ENCODE measurements around the gene AKT3.

The AKT3 gene

DNA sequence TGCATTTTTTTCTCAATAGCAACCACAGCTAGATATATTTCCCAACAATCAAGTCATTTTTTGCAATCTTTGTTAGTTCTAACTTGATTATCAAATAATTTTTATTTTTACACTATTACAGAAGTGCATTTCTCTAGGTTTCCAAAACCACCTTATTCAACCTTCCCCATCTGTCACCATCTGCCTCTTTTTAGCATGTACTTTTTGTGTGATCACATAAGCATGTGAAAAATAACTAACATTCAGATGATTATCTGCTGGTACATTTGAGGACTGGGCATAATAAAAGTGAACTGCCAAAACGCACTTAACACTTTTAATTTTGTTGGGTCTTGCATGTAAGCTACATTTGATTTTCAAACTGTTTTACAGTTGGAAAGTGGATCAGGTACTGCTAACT, 291.5 kb downstream of the AKT3 start:
- TF ChIP-seq, protein P1, sequence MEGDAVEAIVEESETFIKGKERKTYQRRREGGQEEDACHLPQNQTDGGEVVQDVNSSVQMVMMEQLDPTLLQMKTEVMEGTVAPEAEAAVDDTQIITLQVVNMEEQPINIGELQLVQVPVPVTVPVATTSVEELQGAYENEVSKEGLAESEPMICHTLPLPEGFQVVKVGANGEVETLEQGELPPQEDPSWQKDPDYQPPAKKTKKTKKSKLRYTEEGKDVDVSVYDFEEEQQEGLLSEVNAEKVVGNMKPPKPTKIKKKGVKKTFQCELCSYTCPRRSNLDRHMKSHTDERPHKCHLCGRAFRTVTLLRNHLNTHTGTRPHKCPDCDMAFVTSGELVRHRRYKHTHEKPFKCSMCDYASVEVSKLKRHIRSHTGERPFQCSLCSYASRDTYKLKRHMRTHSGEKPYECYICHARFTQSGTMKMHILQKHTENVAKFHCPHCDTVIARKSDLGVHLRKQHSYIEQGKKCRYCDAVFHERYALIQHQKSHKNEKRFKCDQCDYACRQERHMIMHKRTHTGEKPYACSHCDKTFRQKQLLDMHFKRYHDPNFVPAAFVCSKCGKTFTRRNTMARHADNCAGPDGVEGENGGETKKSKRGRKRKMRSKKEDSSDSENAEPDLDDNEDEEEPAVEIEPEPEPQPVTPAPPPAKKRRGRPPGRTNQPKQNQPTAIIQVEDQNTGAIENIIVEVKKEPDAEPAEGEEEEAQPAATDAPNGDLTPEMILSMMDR (IDR thresholded peaks at IDR 0.05; ENCODE audit: low read depth, low read length) = no peak
- Histone ChIP-seq H3K4me3 (ENCODE audit: low read depth, low read length) (no peak overlapping the region), H3K27ac (no peak overlapping the region), H3K36me3 (peaks cover 20% of the 10 kb centered on the region), H3K9me3 (ENCODE audit: severe bottlenecking) (peaks cover 5% of the 10 kb centered on the region), H3K27me3 (ENCODE audit: insufficient read depth, low read depth, severe bottlenecking) (no peaks in the 10 kb centered on the region)
- DNase-seq = no peak

GRCh38 chr1:243557866-243558265, 292.2 kb downstream of the AKT3 start:
- Histone ChIP-seq H3K27ac (no peak overlapping the region), H3K36me3 (peaks cover 18% of the 10 kb centered on the region), H3K4me3 (ENCODE audit: low read depth, low read length) (no peak overlapping the region), H3K9me3 (ENCODE audit: severe bottlenecking) (peaks cover 5% of the 10 kb centered on the region), H3K27me3 (ENCODE audit: insufficient read depth, low read depth, severe bottlenecking) (no peaks in the 10 kb centered on the region)
- no peak for DNase-seq
- TF ChIP-seq, protein P1 (IDR thresholded peaks at IDR 0.05; ENCODE audit: low read depth, low read length) = no peak

DNA sequence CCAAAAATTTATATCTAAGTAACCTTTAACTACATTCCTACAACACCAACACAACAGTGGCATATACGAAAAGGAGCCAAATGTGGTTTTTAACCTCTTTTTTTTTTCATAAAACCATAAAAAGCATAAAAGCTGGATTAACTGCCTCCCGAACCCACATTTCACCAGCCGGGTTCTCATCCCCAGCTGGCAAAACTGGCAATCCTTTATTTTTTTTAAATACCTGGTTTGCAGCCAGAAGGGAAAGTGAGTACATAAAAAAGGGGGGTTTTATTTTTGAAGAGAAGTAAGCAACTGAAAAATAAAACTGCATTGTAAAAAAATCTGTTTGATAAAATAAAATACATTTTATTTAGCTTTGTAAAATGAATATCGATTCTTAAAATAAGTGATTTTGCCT, 295.4 kb downstream of the AKT3 start:
- H3K27ac ChIP-seq = no peak overlapping the region
- no peaks in the 10 kb centered on the region for H3K27me3 ChIP-seq (ENCODE audit: insufficient read depth, low read depth, severe bottlenecking)
- DNase-seq = no peak
- H3K9me3 ChIP-seq (ENCODE audit: severe bottlenecking) = no peaks in the 10 kb centered on the region
- TF ChIP-seq, protein P1 (IDR thresholded peaks at IDR 0.05; ENCODE audit: low read depth, low read length) = no peak
- no peak overlapping the region for H3K4me3 ChIP-seq (ENCODE audit: low read depth, low read length)
- no peaks in the 10 kb centered on the region for H3K36me3 ChIP-seq

DNA sequence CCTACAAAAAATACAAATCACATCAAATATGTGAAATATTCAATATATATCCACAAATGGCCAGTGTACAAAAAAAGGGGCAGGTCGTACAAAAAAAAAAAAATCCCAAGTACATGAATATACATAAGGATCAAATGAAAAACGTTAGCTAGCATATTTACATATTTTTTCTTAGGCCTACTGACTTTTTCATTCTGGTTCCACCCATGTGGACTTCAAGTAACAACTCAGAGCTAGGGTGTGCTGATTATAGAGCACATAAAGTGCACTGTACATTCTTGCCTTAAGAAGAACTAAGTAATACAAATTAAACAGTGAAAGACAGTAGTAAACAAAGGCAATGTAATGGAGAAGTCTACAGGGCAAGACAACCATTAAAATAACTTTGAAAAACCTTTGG, 297.0 kb downstream of the AKT3 start:
- Histone ChIP-seq H3K36me3 (no peaks in the 10 kb centered on the region), H3K27me3 (ENCODE audit: insufficient read depth, low read depth, severe bottlenecking) (no peaks in the 10 kb centered on the region), H3K4me3 (ENCODE audit: low read depth, low read length) (no peak overlapping the region), H3K9me3 (ENCODE audit: severe bottlenecking) (no peaks in the 10 kb centered on the region), H3K27ac (no peak overlapping the region)
- DNase-seq = no peak
- TF ChIP-seq, protein P1 (IDR thresholded peaks at IDR 0.05; ENCODE audit: low read depth, low read length) = no peak

GRCh38 chr1:243550276-243550675, 299.8 kb downstream of the AKT3 start:
- Histone ChIP-seq H3K4me3 (ENCODE audit: low read depth, low read length) (no peak overlapping the region), H3K36me3 (no peaks in the 10 kb centered on the region; the same call in 1 of the 2 replicates), H3K9me3 (ENCODE audit: severe bottlenecking) (no peaks in the 10 kb centered on the region), H3K27me3 (ENCODE audit: insufficient read depth, low read depth, severe bottlenecking) (no peaks in the 10 kb centered on the region), H3K27ac (no peak overlapping the region)
- TF ChIP-seq, protein P1 (IDR thresholded peaks at IDR 0.05; ENCODE audit: low read depth, low read length) = no peak
- no peak for DNase-seq

- Histone ChIP-seq H3K9me3 (ENCODE audit: severe bottlenecking) (no peaks in the 10 kb centered on the region), H3K27me3 (ENCODE audit: insufficient read depth, low read depth, severe bottlenecking) (no peaks in the 10 kb centered on the region), H3K36me3 (no peaks in the 10 kb centered on the region; the same call in 1 of the 2 replicates), H3K27ac (no peak overlapping the region), H3K4me3 (ENCODE audit: low read depth, low read length) (no peak overlapping the region)
- TF ChIP-seq, protein P1 (IDR thresholded peaks at IDR 0.05; ENCODE audit: low read depth, low read length) = no peak
- DNase-seq = no peak
Observed at GRCh38 chr1:243549791-243550190, 300.3 kb downstream of the AKT3 start.
